ENCODE measurements around the gene CNTNAP2.

GRCh38 chr7:146720195-146720594 is 603.6 kb downstream of the CNTNAP2 start:
- TF ChIP-seq SPI1 (IDR thresholded peaks at IDR 0.05; ENCODE audit: low read depth, low read length) (no peak), POLR2A (IDR thresholded peaks at IDR 0.05; ENCODE audit: low read depth, low read length) (no peak), TAF1 (IDR thresholded peaks at IDR 0.05; ENCODE audit: low read depth, low read length) (no peak), POLR2AphosphoS5 (IDR thresholded peaks at IDR 0.05; ENCODE audit: low read depth, low read length) (no peak), POU2F2 (IDR thresholded peaks at IDR 0.05; ENCODE audit: low read depth, low read length) (no peak), PAX5 (IDR thresholded peaks at IDR 0.05; ENCODE audit: insufficient read depth, low read length, severe bottlenecking) (no peak)
